BJ (cell line): ENCODE results near the gene STON1. TPM values are rescaled to one million over a fixed set of nuclear protein-coding genes. Genes with fewer than 3 reads are reported as not detected.

Source experiments
- CTCF ChIA-PET: fragments of 350-600 bp; formaldehyde crosslinking; extraction: SDS; loops from one replicate; lab custom pipeline; 2021; ENCODE audit warnings: antibody characterized with exemption, inconsistent platforms; lab: Yijun Ruan, JAX
- POLR2A ChIA-PET: fragments of 300-600 bp; sonication (Branson Sonifier 250); formaldehyde crosslinking; extraction: SDS; loops from one replicate; lab custom pipeline; 2021; ENCODE audit warnings: antibody characterized with exemption; lab: Charles Lee
- DNase-seq: peaks from one replicate; pipeline ENCODE4 v3.0.0-alpha.2; 2011; ENCODE audit warnings: low read depth
- H3K27me3 ChIP-seq: 2 replicates; pipeline ENCODE4 v1.6.0; 2011; ENCODE audit warnings: low read length; ENCODE audit not compliant: control insufficient read depth, insufficient read depth
- H3K36me3 ChIP-seq: 2 replicates; pipeline ENCODE4 v1.5.1; 2011; ENCODE audit warnings: low read length; ENCODE audit not compliant: control insufficient read depth, insufficient read depth
- H3K4me3 ChIP-seq: 2 replicates; pipeline ENCODE4 v1.5.1; 2011; ENCODE audit warnings: low read depth, mild to moderate bottlenecking, control low read depth, low read length
- polyA plus RNA-seq: library from polyadenylated mRNA; depleted of rRNA; stranded (reverse); fragments of >200 nt; gene quantifications from 2 replicates; pipeline ENCODE4 v1.2.3, GENCODE V29; 2011
- TF ChIP-seq, protein P1 (sequence below): IDR thresholded peaks from 2 replicates; pipeline ENCODE4 v1.5.1; 2011; ENCODE audit warnings: low read depth, mild to moderate bottlenecking, control low read depth, inconsistent platforms, low read length, moderate library complexity; ENCODE audit not compliant: insufficient read depth

Gene STON1
- polyA plus RNA-seq, 1 experiment: 4.0 TPM

DNA sequence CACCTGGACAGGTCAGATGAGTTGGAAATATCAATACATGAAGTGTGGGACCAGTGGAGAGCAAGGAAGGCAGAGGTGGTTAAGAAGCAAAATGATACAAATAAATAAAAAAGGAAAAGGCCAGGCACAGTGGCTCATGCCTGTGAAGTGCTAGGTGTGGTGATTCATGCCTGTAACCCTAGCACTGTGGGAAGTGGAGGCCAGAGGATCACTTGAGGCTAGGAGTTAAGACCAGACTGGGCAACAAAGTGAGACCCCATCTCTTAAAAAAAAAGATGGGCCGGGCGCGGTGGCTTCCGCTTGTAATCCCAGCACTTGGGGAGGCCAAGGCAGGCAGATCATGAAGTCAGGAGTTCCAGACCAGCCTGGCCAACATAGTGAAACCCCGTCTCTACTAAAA lies 2.9 kb downstream of the STON1 start:
- ChIA-PET CTCF (interaction anchor here (0.8 kb wide), 1 partner anchor 83 kb away, joined by 4 read pairs; no protein-coding TSS in a partner anchor), POLR2A (no interaction called here)
- TF ChIP-seq, protein P1, sequence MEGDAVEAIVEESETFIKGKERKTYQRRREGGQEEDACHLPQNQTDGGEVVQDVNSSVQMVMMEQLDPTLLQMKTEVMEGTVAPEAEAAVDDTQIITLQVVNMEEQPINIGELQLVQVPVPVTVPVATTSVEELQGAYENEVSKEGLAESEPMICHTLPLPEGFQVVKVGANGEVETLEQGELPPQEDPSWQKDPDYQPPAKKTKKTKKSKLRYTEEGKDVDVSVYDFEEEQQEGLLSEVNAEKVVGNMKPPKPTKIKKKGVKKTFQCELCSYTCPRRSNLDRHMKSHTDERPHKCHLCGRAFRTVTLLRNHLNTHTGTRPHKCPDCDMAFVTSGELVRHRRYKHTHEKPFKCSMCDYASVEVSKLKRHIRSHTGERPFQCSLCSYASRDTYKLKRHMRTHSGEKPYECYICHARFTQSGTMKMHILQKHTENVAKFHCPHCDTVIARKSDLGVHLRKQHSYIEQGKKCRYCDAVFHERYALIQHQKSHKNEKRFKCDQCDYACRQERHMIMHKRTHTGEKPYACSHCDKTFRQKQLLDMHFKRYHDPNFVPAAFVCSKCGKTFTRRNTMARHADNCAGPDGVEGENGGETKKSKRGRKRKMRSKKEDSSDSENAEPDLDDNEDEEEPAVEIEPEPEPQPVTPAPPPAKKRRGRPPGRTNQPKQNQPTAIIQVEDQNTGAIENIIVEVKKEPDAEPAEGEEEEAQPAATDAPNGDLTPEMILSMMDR: no peak
- no peak for DNase-seq
- Histone ChIP-seq H3K36me3 (no peaks in the 10 kb centered on the region), H3K4me3 (no peak overlapping the region), H3K27me3 (peaks cover 2% of the 10 kb centered on the region; the same call in 1 of the 2 replicates)

DNA sequence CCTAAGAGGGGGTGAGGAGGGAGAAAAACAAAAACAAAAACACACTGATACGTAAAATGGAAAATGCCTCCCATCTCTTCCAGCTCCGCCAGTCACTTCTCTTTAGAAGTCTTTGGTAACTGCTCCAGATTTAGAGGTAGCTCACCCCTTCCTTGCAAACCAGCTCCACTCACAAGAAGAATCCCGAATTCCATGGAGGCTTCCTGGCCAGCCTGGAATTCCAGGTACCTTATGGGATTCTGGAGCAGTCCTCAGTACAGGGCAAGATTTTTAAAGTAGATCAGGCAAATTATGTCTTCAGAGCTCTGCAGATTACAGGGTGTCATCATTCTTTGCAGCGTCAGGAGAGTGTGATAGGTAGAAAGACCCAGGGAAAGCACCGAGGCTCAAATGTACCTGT lies 4.8 kb downstream of the STON1 start:
- POLR2A ChIA-PET: no interaction called here
- DNase-seq: no peak
- TF ChIP-seq, protein P1: no peak
- no peaks in the 10 kb centered on the region for H3K36me3 ChIP-seq
- CTCF ChIA-PET: interaction anchor here (1.2 kb wide), 2 partner anchors 9 to 11 kb away, joined by 3 read pairs; no protein-coding TSS in a partner anchor
- no peaks in the 10 kb centered on the region for H3K27me3 ChIP-seq
- no peak overlapping the region for H3K4me3 ChIP-seq

DNA sequence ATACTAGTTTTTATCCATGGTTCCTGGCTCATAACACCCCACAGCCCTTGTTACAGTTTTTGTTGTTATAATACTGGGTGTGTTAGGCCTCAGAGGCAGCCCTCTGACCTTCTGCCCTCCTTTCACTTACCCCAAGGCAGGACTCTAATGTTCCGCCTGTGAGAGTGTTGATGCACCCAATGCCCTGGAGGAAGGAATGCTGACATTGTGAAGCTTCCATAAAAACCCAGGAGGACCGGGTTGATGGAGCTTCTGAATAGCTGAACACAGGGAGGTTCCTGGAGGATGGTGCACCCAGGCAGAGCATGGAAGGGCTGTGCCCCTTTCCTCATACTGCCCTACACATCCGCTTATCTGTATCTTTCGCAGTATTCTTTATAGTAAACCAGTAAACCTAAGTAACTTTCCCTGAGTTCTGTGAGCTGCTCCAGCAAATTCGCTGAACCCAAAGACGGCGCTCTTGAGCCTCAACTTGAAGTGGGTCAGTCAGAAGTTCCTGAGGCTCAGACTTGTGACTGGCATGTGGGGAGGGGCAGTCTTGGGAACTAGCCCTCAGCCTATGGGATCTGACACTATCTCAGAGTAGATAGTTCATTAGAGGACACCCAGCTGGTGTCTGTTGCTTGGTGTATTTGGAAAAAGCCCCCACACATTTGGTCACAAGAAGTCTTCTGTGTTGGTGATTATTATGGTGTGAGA lies 10.4 kb downstream of the STON1 start:
- TF ChIP-seq, protein P1: no peak
- ChIA-PET POLR2A (no interaction called here), CTCF (interaction anchor here (0.6 to 1.3 kb wide), 3 partner anchors 9 to 26 kb away, joined by 3 read pairs; no protein-coding TSS in a partner anchor)
- no peak for DNase-seq
- no peaks in the 10 kb centered on the region for H3K36me3 ChIP-seq
- no peaks in the 10 kb centered on the region for H3K27me3 ChIP-seq
- no peak overlapping the region for H3K4me3 ChIP-seq

DNA sequence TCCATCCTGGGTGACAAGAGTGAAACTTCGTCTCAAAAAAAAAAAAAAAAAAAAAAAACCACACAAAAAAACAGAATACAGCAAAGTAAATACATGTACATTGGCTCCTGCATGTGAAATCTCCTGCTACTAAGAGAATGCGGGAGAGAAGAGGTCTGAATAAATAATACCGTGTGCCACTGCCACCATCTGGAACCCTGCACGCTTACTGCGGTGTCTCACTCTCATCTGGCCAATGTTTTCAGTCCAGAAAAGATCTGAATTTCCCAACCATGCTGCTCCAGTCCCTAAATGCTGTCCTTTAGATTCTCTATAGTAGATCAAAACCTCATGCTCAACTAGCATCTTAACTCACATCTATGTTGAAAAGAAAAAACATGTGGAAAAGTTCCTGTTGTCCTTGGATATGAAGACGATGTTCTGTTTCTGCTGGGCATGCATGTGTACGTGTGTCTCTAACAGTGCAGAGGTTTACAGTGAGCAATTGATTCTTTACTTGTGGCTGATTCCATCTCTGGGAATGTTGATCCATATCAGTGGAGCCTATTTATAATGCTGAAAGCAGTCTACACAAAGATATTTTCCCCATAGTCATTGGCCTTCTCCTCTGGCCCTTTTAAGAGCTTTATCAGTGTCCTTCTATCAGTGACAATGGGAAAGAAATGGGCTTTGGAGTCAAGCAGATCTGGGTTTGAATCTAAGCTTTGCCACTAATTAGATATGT lies 11.9 kb downstream of the STON1 start:
- H3K36me3 ChIP-seq: no peaks in the 10 kb centered on the region
- H3K27me3 ChIP-seq: no peaks in the 10 kb centered on the region
- ChIA-PET POLR2A (no interaction called here), CTCF (no interaction called here)
- no peak for DNase-seq
- H3K4me3 ChIP-seq: no peak overlapping the region
- TF ChIP-seq, protein P1: no peak

DNA sequence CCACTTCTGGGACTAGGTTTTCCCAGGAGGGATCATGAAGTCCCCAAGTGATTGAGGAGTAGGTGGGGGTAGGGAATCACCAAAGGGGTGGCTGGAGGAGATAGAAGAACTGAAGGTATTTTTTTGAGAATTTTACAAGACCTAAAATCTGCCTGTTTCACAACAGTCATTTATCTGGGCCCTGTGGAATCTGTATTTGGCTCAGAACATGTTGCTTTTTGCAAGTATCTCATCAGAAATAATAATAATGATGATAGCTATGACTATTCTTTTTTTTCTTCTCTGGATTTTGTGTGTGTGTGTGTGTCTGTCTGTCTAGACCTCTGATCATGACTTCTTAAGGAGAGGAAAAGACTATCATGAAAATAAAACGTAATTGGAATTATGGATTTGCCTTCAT lies 13.9 kb downstream of the STON1 start:
- DNase-seq: no peak
- TF ChIP-seq, protein P1: no peak
- Histone ChIP-seq H3K36me3 (no peaks in the 10 kb centered on the region), H3K27me3 (no peaks in the 10 kb centered on the region), H3K4me3 (no peak overlapping the region)
- POLR2A ChIA-PET: no interaction called here
- CTCF ChIA-PET: interaction anchor here (0.9 to 1.0 kb wide), 2 partner anchors 9 to 45 kb away, joined by 3 read pairs; no protein-coding TSS in a partner anchor
